Spleen (tissue), 7 donors: ENCODE results near the gene PKD1.

ENCODE experiments used
- CTCF ChIP-seq, 11 experiments: fragments of 200-600 bp in 7 of 11; fragments of 450-650 bp in 4 of 11; sonication (generic) in 4 of 11; IDR thresholded peaks in 8 of 11; conservative IDR thresholded peaks in 3 of 11; 1 replicate in 7 of 11; 2 replicates in 4 of 11; pipeline versions ENCODE4 v1.4.0 to v1.8.0; 2016 to 2021; ENCODE audit warnings: antibody characterized with exemption in 11 of 11, inconsistent platforms in 4 of 11, mild to moderate bottlenecking in 1 of 11
- POLR2AphosphoS5 ChIP-seq, 3 donors: sonication (generic); formaldehyde crosslinking; IDR thresholded peaks; one replicate each; pipeline ENCODE4 v1.5.1; 2017; ENCODE audit warnings: antibody characterized with exemption in 3 of 3
- donor health status: DM: no; HTN: no; CAD: no; lungs with moderate emphysema.
- donor health status: DM: no; HTN: no; CAD: no.
- donor health status: DM: no; HTN: no; CAD: no.

GRCh38 chr16:2143878-2144485 is 8.3 kb upstream of the PKD1 start:
- TF ChIP-seq CTCF (IDR thresholded peaks at IDR 0.05 in 8 of 11, conservative IDR thresholded peaks at IDR 0.05 in 3 of 11) (no peak), POLR2AphosphoS5 (IDR thresholded peaks at IDR 0.05) (no peak)
